ENCODE measurements around the gene LETM1. TPM values are rescaled to one million over a fixed set of nuclear protein-coding genes. Genes with fewer than 3 reads are reported as not detected.

LETM1 gene
- total and polyA plus RNA-seq, 5 donors from 2014 or later = 10.3 to 41.8 (median 12.4) TPM

DNA sequence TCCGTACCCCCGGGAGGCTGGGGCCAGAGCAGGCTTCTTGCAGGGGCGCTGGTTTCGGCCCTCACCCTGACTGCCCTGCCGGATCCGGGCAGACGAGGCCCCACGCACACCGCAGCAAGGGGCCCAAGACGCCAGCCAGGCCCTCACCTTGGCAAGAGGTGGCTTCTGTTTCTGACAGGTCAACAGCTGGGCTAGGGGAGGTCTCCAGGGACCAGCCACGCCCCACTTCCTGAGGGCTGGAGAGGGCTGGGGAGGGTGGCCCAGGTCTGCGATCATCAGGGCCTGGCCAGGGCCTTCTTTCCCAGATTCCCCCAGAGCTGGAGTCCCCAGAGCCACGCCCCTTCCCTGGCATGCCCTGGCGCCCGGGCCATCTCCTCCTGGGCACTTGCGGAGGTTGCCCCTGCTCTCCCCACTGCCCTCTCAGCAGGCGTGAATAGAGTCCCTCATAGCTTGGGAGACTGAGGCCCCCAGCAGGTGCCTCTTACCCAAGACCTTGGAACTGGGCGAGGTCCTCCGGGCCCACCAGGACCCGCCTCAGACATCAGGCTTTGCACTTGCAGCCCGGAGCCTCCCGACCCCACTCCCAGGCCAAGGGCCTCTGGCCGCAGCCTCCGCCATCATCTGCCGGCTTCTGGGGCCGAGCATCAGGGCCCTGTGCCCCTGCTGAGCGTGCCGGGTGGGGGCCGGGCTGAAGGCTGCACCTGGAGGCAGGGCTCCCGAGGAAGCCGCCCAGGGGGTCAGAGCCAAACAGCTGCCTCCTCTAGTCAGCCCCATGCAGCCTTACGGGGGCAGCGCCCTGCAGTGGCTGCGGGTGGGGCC is 69.2 kb downstream of the LETM1 start:
- Histone ChIP-seq H3K27me3 (ENCODE audit: control insufficient read depth, insufficient read depth, low read length) (no peaks in the 10 kb centered on the region), H3K9me3 (ENCODE audit: control insufficient read depth in 2 of 2, low read length in 2 of 2) (no peaks in the 10 kb centered on the region), H3K27ac (ENCODE audit: insufficient read depth, low read length, poor library complexity, severe bottlenecking) (no peak overlapping the region), H3K4me1 (ENCODE audit: control insufficient read depth, insufficient read depth, low read length, poor library complexity, severe bottlenecking) (no peaks in the 10 kb centered on the region), H3K36me3 (ENCODE audit: control insufficient read depth, insufficient read depth, low read length) (no peaks in the 10 kb centered on the region), H3K4me3 (ENCODE audit: low read depth, low read length) (no peak overlapping the region)
- no peak for DNase-seq
- peaks cover 0 to 3% (median 0%) of the 10 kb centered on the region in 4 donors for H3K4me1 Mint-ChIP-seq
- H3K9me3 Mint-ChIP-seq = peaks cover 0 to 2% (median 0%) of the 10 kb centered on the region in 7 donors
- no peak overlapping the region for H3K4me3 Mint-ChIP-seq
- no peak overlapping the region for H3K27ac Mint-ChIP-seq
- no peak for ATAC-seq (ENCODE audit: low read depth in 2 of 2)
- no peaks in the 10 kb centered on the region for H3K36me3 Mint-ChIP-seq
- H3K27me3 Mint-ChIP-seq = peaks cover 14% of the 10 kb centered on the region

DNA sequence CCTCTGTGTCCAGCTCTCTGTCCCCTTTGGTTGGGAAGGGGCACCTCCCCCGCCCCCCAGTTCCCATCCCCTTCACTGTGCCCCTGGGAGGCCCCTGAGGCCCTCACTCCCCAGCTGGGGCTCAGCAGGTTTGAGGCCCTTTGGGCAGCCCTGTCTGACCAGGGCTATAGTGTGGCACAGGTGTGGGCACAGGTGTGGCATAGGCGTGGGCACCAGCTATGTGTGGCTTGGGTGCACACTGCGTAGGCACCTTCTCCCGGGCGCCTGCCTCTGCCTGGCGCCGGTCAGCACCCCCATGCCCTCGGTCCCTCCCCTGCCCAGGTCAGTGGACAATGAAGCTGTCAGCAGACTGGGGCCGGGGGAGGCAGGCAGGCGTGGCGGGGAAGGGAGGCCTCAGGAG is 70.4 kb downstream of the LETM1 start:
- H3K9me3 Mint-ChIP-seq = no peaks in the 10 kb centered on the region
- no peak overlapping the region for H3K4me3 ChIP-seq (ENCODE audit: low read depth, low read length)
- H3K27ac ChIP-seq (ENCODE audit: insufficient read depth, low read length, poor library complexity, severe bottlenecking) = no peak overlapping the region
- H3K27me3 Mint-ChIP-seq = peaks cover 5% of the 10 kb centered on the region
- H3K4me1 Mint-ChIP-seq = no peaks in the 10 kb centered on the region
- no peak overlapping the region for H3K4me3 Mint-ChIP-seq
- DNase-seq (no peak), ATAC-seq (ENCODE audit: low read depth in 2 of 2) (no peak)
- H3K36me3 ChIP-seq (ENCODE audit: control insufficient read depth, insufficient read depth, low read length) = no peaks in the 10 kb centered on the region
- H3K9me3 ChIP-seq (ENCODE audit: control insufficient read depth in 2 of 2, low read length in 2 of 2) = no peaks in the 10 kb centered on the region
- no peaks in the 10 kb centered on the region for H3K27me3 ChIP-seq (ENCODE audit: control insufficient read depth, insufficient read depth, low read length)
- no peaks in the 10 kb centered on the region for H3K4me1 ChIP-seq (ENCODE audit: control insufficient read depth, insufficient read depth, low read length, poor library complexity, severe bottlenecking)
- no peak overlapping the region for H3K27ac Mint-ChIP-seq
- no peaks in the 10 kb centered on the region for H3K36me3 Mint-ChIP-seq

GRCh38 chr4:1784789-1785591 is 71.0 kb downstream of the LETM1 start:
- Histone ChIP-seq H3K36me3 (ENCODE audit: control insufficient read depth, insufficient read depth, low read length) (no peaks in the 10 kb centered on the region), H3K27ac (ENCODE audit: insufficient read depth, low read length, poor library complexity, severe bottlenecking) (no peak overlapping the region), H3K4me1 (ENCODE audit: control insufficient read depth, insufficient read depth, low read length, poor library complexity, severe bottlenecking) (no peaks in the 10 kb centered on the region), H3K4me3 (ENCODE audit: low read depth, low read length) (no peak overlapping the region), H3K9me3 (ENCODE audit: control insufficient read depth in 2 of 2, low read length in 2 of 2) (no peaks in the 10 kb centered on the region), H3K27me3 (ENCODE audit: control insufficient read depth, insufficient read depth, low read length) (no peaks in the 10 kb centered on the region)
- Mint-ChIP-seq H3K9me3 (no peaks in the 10 kb centered on the region), H3K27me3 (no peaks in the 10 kb centered on the region), H3K4me1 (no peaks in the 10 kb centered on the region), H3K27ac (no peak overlapping the region), H3K36me3 (no peaks in the 10 kb centered on the region), H3K4me3 (no peak overlapping the region)
- DNase-seq (no peak), ATAC-seq (ENCODE audit: low read depth in 2 of 2) (no peak)

DNA sequence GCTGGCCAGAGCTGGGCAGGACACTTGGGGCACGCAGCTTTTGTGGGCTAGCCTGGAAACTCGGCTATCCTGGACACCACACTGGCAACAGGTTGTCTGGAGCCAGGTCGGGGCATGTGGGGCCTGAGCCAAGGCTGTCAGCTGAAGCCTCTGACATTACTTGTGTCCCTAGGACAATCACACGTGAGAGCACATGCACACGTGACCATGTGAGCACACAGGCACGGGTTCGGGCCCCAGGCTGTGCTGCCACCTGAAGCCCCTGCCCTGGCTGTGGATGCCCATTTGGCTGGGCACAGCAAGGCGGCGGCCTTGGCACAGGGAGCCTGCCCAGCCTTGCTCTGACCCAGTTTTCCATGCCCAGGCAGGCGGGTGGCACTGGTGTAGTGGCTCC is 71.6 kb downstream of the LETM1 start:
- no peak overlapping the region for H3K27ac Mint-ChIP-seq
- H3K27me3 Mint-ChIP-seq = no peaks in the 10 kb centered on the region
- no peak for DNase-seq
- Histone ChIP-seq H3K36me3 (ENCODE audit: control insufficient read depth, insufficient read depth, low read length) (no peaks in the 10 kb centered on the region), H3K27ac (ENCODE audit: insufficient read depth, low read length, poor library complexity, severe bottlenecking) (no peak overlapping the region), H3K4me3 (ENCODE audit: low read depth, low read length) (no peak overlapping the region), H3K9me3 (ENCODE audit: control insufficient read depth in 2 of 2, low read length in 2 of 2) (no peaks in the 10 kb centered on the region), H3K27me3 (ENCODE audit: control insufficient read depth, insufficient read depth, low read length) (no peaks in the 10 kb centered on the region), H3K4me1 (ENCODE audit: control insufficient read depth, insufficient read depth, low read length, poor library complexity, severe bottlenecking) (no peaks in the 10 kb centered on the region)
- no peaks in the 10 kb centered on the region for H3K36me3 Mint-ChIP-seq
- ATAC-seq (ENCODE audit: low read depth in 2 of 2) = no peak
- no peak overlapping the region for H3K4me3 Mint-ChIP-seq
- H3K4me1 Mint-ChIP-seq = no peaks in the 10 kb centered on the region
- H3K9me3 Mint-ChIP-seq = no peaks in the 10 kb centered on the region

DNA sequence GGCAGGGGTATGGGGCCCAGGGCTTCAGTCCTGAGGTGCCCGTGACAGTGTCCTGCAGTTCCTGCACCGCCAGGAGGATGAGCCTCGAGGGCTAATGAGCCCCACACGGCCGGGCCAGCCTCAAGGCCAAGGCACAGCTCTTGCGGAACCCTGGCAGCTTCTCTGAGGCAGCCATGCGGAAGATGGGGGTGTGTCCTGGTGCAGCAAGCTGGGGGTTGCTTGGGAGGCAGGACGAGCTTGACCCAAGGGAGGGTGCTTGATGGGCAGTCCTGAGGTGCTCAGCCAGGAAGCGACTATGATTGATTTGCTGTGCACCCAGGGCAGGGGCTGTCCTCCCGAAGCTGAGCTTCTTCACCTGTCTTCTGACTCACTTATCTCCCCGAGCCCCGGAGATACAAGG is 72.0 kb downstream of the LETM1 start:
- Histone ChIP-seq H3K9me3 (ENCODE audit: control insufficient read depth in 2 of 2, low read length in 2 of 2) (no peaks in the 10 kb centered on the region), H3K4me3 (ENCODE audit: low read depth, low read length) (no peak overlapping the region), H3K36me3 (ENCODE audit: control insufficient read depth, insufficient read depth, low read length) (no peaks in the 10 kb centered on the region), H3K27ac (ENCODE audit: insufficient read depth, low read length, poor library complexity, severe bottlenecking) (no peak overlapping the region), H3K4me1 (ENCODE audit: control insufficient read depth, insufficient read depth, low read length, poor library complexity, severe bottlenecking) (no peaks in the 10 kb centered on the region), H3K27me3 (ENCODE audit: control insufficient read depth, insufficient read depth, low read length) (no peaks in the 10 kb centered on the region)
- H3K27ac Mint-ChIP-seq = no peak overlapping the region
- no peak for ATAC-seq (ENCODE audit: low read depth in 2 of 2)
- no peaks in the 10 kb centered on the region for H3K4me1 Mint-ChIP-seq
- H3K36me3 Mint-ChIP-seq = no peaks in the 10 kb centered on the region
- DNase-seq = no peak
- no peaks in the 10 kb centered on the region for H3K9me3 Mint-ChIP-seq
- no peaks in the 10 kb centered on the region for H3K27me3 Mint-ChIP-seq
- H3K4me3 Mint-ChIP-seq = no peak overlapping the region

DNA sequence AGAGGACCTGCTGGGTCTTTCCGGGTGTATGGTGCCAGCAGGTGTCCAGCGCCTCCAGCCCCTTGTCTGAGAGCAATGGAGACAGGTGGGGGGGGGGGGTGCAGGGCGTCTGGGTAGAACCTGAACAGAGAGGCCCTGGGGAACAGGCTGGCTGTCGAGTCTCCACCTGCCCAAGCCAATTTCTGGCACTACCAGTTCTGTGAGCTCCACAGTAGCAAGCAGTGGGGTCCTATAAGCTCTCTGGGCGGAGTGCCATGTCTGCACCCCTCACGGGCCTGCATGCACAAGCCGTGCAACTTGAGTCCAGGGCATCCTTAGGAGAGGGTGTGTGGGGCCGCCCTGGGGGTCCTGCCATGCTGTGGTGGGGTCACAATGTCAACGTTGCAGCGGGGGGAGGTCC is 72.9 kb downstream of the LETM1 start:
- Histone ChIP-seq H3K4me1 (ENCODE audit: control insufficient read depth, insufficient read depth, low read length, poor library complexity, severe bottlenecking) (no peaks in the 10 kb centered on the region), H3K27ac (ENCODE audit: insufficient read depth, low read length, poor library complexity, severe bottlenecking) (no peak overlapping the region), H3K36me3 (ENCODE audit: control insufficient read depth, insufficient read depth, low read length) (no peaks in the 10 kb centered on the region), H3K9me3 (ENCODE audit: control insufficient read depth in 2 of 2, low read length in 2 of 2) (no peaks in the 10 kb centered on the region), H3K4me3 (ENCODE audit: low read depth, low read length) (no peak overlapping the region), H3K27me3 (ENCODE audit: control insufficient read depth, insufficient read depth, low read length) (no peaks in the 10 kb centered on the region)
- H3K4me1 Mint-ChIP-seq = no peaks in the 10 kb centered on the region
- H3K27me3 Mint-ChIP-seq = no peaks in the 10 kb centered on the region
- ATAC-seq (ENCODE audit: low read depth in 2 of 2) (no peak), DNase-seq (no peak)
- H3K27ac Mint-ChIP-seq = no peak overlapping the region
- H3K9me3 Mint-ChIP-seq = no peaks in the 10 kb centered on the region
- no peaks in the 10 kb centered on the region for H3K36me3 Mint-ChIP-seq
- H3K4me3 Mint-ChIP-seq = no peak overlapping the region

DNA sequence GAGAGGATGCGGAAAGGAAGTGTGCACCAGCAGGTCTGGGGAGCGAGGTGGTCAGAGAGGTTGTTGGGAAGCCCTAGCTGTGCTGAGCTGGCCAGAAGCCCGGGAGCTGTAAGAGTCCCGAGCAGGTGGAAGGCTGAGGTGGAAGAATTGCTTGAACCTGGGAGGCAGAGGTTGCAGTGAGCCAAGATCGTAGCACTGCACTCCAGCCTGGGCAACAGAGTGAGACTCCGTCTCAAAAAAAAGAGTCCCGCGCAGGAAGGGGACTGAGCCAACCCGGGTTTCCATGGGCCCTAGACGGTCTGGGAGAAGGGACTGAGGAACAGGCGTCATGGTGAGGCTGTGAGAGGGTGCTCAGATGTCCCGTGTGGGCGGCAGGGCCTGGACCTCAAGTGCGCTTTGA is 75.5 kb downstream of the LETM1 start:
- Histone ChIP-seq H3K4me1 (ENCODE audit: control insufficient read depth, insufficient read depth, low read length, poor library complexity, severe bottlenecking) (no peaks in the 10 kb centered on the region), H3K27ac (ENCODE audit: insufficient read depth, low read length, poor library complexity, severe bottlenecking) (no peak overlapping the region), H3K4me3 (ENCODE audit: low read depth, low read length) (no peak overlapping the region), H3K36me3 (ENCODE audit: control insufficient read depth, insufficient read depth, low read length) (no peaks in the 10 kb centered on the region), H3K9me3 (ENCODE audit: control insufficient read depth in 2 of 2, low read length in 2 of 2) (no peaks in the 10 kb centered on the region), H3K27me3 (ENCODE audit: control insufficient read depth, insufficient read depth, low read length) (no peaks in the 10 kb centered on the region)
- no peak for DNase-seq
- no peak overlapping the region for H3K4me3 Mint-ChIP-seq
- H3K27me3 Mint-ChIP-seq = no peaks in the 10 kb centered on the region
- H3K4me1 Mint-ChIP-seq = no peaks in the 10 kb centered on the region
- H3K9me3 Mint-ChIP-seq = no peaks in the 10 kb centered on the region
- no peak overlapping the region for H3K27ac Mint-ChIP-seq
- no peaks in the 10 kb centered on the region for H3K36me3 Mint-ChIP-seq
- ATAC-seq (ENCODE audit: low read depth in 2 of 2) = no peak
